ENCODE data around the gene NDUFAF2. TPM values are rescaled to one million over a fixed set of nuclear protein-coding genes. Genes with fewer than 3 reads are reported as not detected.
A peak's percentile ranks its signal among the peaks of the same experiment; 100 is the strongest.
"Not testable (repeated sequence)": the region's sequence is repeated elsewhere in the genome, so short reads cannot be mapped to it uniquely, and the experiment has no call there.

The NDUFAF2 gene
- total RNA-seq, 1 donor from 2014 or later, result 41.2 TPM

DNA sequence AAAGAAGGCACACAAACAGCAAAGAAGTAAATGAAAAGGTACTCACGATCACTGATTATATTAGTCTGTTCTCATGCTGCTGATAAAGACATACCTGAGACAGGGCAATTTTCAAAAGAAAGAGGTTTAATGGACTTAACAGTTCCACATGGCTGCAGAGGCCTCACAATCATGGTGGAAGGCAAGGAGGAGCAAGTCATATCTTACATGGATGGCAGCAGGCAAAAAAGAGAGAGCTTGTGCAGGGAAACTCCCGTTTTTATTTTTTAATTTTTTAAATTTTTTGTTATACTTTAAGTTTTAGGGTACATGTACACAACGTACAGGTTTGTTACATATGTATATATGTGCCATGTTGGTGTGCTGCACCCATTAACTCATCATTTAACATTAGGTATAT, 37.1 kb downstream of the NDUFAF2 start:
- intact Hi-C loops (cut with DNase I); ATAC-seq (ENCODE audit: poor library complexity); DNase-seq: not testable (repeated sequence)

GRCh38 chr5:60989790-60990189, 44.8 kb downstream of the NDUFAF2 start:
- ATAC-seq (ENCODE audit: poor library complexity) (no peak), DNase-seq (no peak)
- intact Hi-C loops (cut with DNase I), result no loop called here

GRCh38 chr5:60992871-60993270, 47.9 kb downstream of the NDUFAF2 start:
- peak; percentile 62 for DNase-seq
- ATAC-seq (ENCODE audit: poor library complexity), result peak; percentile 89
- intact Hi-C loops (cut with DNase I), result no loop called here

- ATAC-seq (ENCODE audit: poor library complexity) (peak; percentile 20), DNase-seq (no peak)
- intact Hi-C loops (cut with DNase I), result no loop called here
Observed at GRCh38 chr5:60993425-60993824, 48.4 kb downstream of the NDUFAF2 start.

DNA sequence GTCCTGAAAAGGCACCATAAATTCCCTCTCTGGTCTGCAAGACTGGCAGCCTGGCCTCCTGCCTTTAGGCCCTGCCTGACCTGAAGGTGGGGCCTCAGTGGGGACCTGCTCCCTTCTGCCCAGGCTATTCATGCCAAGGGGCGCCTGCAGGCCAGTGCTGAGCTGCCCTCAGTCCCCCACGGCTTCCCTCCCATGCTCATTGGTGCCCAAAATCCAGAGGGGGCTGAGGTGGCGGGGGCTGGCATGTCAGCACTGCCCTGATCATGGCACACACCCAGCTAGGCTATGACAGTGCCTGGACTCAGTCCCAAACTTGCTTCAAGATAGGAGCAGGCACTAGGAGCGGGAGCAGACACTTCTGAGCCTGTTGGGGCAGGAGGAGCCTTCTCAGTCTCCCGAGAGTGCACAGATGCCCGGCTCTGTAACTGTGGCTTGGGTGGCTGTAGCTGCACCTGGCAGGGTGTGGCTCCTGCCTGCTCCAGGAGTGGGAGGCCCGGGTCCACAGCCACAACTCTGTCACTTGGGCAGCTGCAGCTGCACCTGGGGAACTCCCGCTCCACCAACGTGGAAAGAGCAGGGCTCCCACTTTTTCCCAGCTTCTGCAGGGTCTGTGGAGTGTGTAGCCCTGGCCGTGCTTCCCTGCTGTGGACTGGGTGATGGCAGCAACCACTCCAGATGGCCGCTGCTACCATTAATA, 49.0 kb downstream of the NDUFAF2 start:
- DNase-seq, result peak; percentile 58
- intact Hi-C loops (cut with DNase I), result no loop called here
- peak; percentile 88 for ATAC-seq (ENCODE audit: poor library complexity)

DNA sequence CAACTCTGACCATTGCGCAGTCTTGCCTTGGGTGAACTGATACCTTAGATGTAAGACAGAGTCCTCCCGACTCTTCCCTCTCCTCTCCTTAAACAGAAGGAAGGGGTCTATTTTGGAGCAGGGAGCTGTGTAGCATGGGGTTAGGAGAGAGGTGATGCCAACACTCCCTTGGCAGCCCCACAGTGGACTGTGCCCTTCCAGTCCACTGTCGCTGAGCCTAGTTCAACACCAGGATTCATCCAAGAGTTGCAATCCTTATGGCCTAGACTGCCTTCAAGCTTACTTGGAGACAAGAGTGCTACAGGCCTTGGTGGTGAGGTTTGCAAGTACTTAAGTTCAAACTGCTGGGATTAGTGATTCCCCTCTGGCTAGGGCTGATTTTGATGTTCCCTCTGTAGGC, 51.4 kb downstream of the NDUFAF2 start:
- ATAC-seq (ENCODE audit: poor library complexity), result no peak
- no peak for DNase-seq
- intact Hi-C loops (cut with DNase I), result no loop called here

DNA sequence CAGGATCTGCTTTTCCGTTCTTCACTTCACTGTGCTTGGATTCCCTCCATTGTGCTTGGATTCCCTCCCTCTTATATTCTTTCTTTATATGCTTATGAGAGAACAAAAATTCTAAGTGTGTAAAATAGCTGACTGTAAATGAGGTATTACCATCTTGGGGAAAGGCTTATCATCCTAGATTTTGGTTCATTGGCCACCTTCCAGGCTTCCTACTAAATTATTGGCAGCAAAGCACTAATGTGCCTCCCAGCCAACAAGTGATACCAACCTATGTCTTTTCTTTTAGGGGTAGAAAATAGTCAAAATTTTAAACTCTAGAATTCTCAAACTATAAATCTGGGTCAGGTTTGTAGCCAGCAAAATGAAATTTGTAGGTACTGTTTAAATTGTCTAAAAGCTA, 52.7 kb downstream of the NDUFAF2 start:
- intact Hi-C loops (cut with DNase I), result no loop called here
- ATAC-seq (ENCODE audit: poor library complexity), result no peak
- no peak for DNase-seq

DNA sequence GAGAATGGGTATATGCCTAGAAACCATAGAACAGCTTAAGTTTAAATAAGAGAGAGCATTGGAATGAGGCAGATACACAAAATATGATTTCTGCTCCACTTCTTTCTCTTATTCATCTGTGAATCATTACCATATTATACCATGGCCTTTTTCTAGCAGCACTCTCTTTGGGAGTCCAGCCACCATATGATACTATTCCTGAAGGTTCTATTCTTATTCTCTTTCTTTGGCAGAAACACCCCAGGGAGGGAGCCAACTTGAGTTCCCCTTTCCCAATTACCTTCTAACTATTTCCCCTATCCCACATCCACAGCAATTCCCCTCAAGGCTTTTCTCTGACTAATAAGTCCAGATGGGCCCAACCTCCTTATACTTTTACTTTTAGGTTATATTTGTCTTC, 55.9 kb downstream of the NDUFAF2 start:
- DNase-seq (no peak), ATAC-seq (ENCODE audit: poor library complexity) (peak; percentile 58)
- intact Hi-C loops (cut with DNase I), result no loop called here

GRCh38 chr5:61001647-61002046, 56.6 kb downstream of the NDUFAF2 start:
- DNase-seq (no peak), ATAC-seq (ENCODE audit: poor library complexity) (no peak)
- intact Hi-C loops (cut with DNase I), result no loop called here

DNA sequence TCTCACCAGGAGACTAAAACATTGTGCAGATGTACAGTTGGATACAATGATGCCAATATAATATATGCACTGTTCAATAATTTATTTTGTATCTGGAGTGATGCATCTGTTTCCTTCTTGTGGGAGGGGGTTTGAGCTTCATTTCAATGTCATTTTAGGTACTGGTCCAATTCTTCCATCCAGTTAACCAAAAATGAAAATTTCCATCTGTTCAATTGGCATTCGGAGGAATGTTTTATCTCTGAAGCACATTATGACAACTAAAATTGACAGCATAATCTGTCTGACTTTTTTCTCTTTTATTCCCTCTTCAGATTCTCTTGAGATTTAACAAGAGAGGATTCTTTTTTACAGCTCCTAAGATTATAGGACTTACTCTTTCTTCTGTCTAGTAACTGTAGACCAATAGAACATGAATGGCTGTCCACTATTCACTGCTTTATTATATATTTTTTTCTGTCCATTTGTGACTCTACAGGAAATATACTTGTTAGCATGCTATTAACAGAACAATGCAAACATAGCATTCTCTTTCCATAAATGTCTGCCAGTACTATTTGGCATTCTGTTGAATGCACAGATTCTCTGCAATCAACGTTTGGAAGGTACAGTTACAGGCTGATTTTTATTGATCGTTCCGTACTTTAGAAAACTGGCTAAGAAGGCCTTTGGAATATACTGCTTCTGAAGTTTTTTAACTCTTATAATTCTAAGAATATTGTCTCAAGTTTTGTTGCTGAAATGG, 57.8 kb downstream of the NDUFAF2 start:
- no peak for DNase-seq
- intact Hi-C loops (cut with DNase I), result no loop called here
- no peak for ATAC-seq (ENCODE audit: poor library complexity)

GRCh38 chr5:61004448-61004847, 59.4 kb downstream of the NDUFAF2 start:
- DNase-seq, result no peak
- ATAC-seq (ENCODE audit: poor library complexity), result no peak
- intact Hi-C loops (cut with DNase I), result no loop called here

GRCh38 chr5:61009907-61010306, 64.9 kb downstream of the NDUFAF2 start:
- intact Hi-C loops (cut with DNase I), result no loop called here
- no peak for ATAC-seq (ENCODE audit: poor library complexity)
- DNase-seq, result no peak

- intact Hi-C loops (cut with DNase I), result no loop called here
- DNase-seq (no peak), ATAC-seq (ENCODE audit: poor library complexity) (no peak)
Observed at GRCh38 chr5:61010467-61011454, 65.8 kb downstream of the NDUFAF2 start.

GRCh38 chr5:61018062-61018461, 73.1 kb downstream of the NDUFAF2 start:
- DNase-seq (no peak), ATAC-seq (ENCODE audit: poor library complexity) (no peak)
- intact Hi-C loops (cut with DNase I), result no loop called here

DNA sequence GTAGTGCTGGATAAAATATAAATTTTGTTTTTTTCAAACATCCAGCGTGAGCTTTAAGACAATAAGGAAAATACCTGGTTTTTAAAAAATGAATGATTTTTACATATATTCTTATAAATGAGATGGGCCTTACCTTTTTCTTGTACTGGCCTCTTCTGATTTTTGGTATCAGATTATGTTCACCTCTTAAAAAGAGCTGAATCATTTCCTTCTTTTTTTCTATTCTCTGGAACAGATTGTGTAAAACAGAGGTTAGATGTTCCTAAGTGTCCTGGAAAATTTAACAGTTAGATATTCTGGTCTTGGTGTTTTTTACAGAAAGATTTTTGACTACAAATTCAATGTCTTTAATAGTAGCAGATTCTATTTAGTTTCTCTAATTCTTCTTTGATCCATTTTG, 74.6 kb downstream of the NDUFAF2 start:
- intact Hi-C loops (cut with DNase I), result no loop called here
- DNase-seq (no peak), ATAC-seq (ENCODE audit: poor library complexity) (no peak)

DNA sequence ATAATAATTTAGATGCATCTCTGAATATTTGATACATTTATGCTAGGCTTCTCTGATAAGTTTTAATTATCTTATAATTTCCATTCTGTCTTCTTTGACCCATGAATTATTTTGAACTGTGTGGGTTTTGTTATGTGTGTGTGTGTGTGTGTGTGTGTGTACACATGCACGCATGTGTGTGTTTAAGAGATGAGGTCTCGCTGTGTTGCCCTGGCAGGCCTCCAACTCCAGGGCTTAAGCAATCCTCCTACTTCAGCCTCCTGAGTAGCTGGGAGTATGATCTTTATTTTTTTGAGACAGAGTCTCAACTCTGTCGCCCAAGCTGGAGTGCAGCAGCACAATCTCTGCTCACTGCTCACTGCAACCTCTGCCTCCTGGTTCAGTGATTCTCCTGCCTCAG, 75.4 kb downstream of the NDUFAF2 start:
- ATAC-seq (ENCODE audit: poor library complexity), result no peak
- DNase-seq, result peak; percentile 44
- intact Hi-C loops (cut with DNase I), result no loop called here

- DNase-seq, result no peak
- ATAC-seq (ENCODE audit: poor library complexity), result no peak
- intact Hi-C loops (cut with DNase I), result no loop called here
Observed at GRCh38 chr5:61023131-61023530, 78.1 kb downstream of the NDUFAF2 start.

DNA sequence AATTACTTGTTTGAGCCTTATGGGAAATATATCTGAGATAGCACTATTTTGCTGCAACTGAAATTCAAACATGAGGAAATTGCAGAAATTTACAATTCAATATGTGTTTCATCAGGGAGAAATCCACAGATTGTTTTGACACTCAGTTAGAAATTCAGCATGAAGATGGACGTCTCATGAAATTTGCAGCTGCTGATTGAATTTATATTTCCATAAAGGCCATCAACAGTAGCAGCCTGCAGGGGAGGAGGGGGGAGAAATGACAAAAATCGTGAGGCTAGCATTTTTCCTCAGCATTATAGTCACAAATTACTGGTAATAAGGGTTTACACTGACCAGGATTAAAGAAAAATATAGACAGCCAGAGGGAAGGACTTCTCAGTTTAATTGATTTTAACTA, 81.0 kb downstream of the NDUFAF2 start:
- ATAC-seq (ENCODE audit: poor library complexity) (no peak), DNase-seq (no peak)
- intact Hi-C loops (cut with DNase I), result no loop called here

GRCh38 chr5:61028382-61028781, 83.4 kb downstream of the NDUFAF2 start:
- ATAC-seq (ENCODE audit: poor library complexity), result no peak
- no peak for DNase-seq
- intact Hi-C loops (cut with DNase I), result no loop called here

All from Right ventricle myocardium superior (tissue), 1 donor.